H1 (cell line): ENCODE measurements around the gene S100P. TPM values are rescaled to one million over a fixed set of nuclear protein-coding genes. Genes with fewer than 3 reads are reported as not detected.

Experiments
- CEBPB ChIP-seq: IDR thresholded peaks from 2 replicates; pipeline ENCODE4 v1.6.1; 2012; ENCODE audit warnings: low read depth, low read length
- GABPA ChIP-seq: IDR thresholded peaks from 2 replicates; pipeline ENCODE4 v1.6.1; 2011; ENCODE audit warnings: mild to moderate bottlenecking, low read length, moderate library complexity, borderline replicate concordance; ENCODE audit not compliant: insufficient read depth
- polyA plus RNA-seq, 7 experiments: library from polyadenylated mRNA; depleted of rRNA in 3 of 7; stranded (reverse) in 5 of 7; unstranded in 2 of 7; fragments of >200 nt in 5 of 7; fragments of 200-250 nt in 2 of 7; gene quantifications; 1 replicate in 5 of 7; 2 replicates in 1 of 7; 4 replicates in 1 of 7; pipeline versions ENCODE4 v1.2.1 to v1.2.3, GENCODE V29; 2011 to 2013; ENCODE audit warnings: missing spikeins in 2 of 7, mixed read lengths in 2 of 7
- total RNA-seq: library from RNA; stranded (reverse); fragmentation: NEBNext Ultra II Directional; extraction: Animal tissue kit (Norgen Biotek cat#: 25700); gene quantifications from 2 replicates; pipeline ENCODE4 v1.2.1, GENCODE V29; 2021
- TF ChIP-seq, protein P1 (sequence below): IDR thresholded peaks from 2 replicates; pipeline ENCODE4 v1.6.1; 2012; ENCODE audit warnings: inconsistent platforms

Gene S100P
- total and polyA plus RNA-seq, 2 of the 8 experiments (the other 6 are each of a cell fraction or from before 2014, with no cell fraction given), result not detected

DNA sequence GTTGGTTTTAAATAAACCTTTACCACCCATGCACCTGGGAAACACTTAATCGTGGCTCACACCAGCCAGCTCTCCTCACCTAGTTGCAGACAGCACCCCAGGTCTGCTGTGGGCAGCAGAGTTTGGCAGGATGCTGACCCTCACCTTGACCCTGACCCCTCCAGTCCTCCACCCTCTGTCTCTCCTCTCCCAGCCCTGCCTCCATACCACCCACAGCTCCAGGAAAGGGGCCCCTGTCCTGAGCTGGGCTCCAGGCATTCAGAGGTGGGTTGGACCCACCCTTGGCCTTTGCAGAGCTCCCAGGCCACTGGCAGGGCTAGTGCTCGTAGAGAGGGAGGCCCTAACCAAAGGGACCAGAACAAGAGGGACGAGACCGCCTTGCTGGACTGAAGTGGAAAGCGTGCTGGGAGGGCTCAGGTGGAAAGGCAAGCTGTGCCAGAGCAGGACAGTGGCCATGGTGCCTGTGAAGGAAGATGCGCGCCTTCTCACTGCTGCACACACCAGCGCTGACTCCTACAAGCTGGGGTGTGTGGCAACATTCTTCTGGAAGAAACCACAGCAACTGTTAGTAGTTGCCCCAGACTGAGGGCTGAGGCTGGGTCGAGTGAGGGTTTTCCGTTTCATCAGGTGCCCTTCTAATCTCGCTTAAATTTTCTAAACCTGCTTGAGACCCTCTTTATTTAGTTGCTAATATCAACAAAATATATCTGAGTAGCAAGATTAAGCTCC lies 10.7 kb upstream of the S100P start (continued):
- TF ChIP-seq GABPA, result no peak
- TF ChIP-seq, protein P1, sequence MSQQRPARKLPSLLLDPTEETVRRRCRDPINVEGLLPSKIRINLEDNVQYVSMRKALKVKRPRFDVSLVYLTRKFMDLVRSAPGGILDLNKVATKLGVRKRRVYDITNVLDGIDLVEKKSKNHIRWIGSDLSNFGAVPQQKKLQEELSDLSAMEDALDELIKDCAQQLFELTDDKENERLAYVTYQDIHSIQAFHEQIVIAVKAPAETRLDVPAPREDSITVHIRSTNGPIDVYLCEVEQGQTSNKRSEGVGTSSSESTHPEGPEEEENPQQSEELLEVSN, result no peak
- TF ChIP-seq CEBPB, result no peak
